ENCODE measurements around the gene GRPEL2. TPM values are rescaled to one million over a fixed set of nuclear protein-coding genes. Genes with fewer than 3 reads are reported as not detected.

Gene GRPEL2
- total RNA-seq, 2 donors from 2014 or later: 7.9 to 9.7 TPM

- H3K36me3 ChIP-seq: no peaks in the 10 kb centered on the region
- H3K27me3 ChIP-seq (replicated peaks; ENCODE audit: insufficient read depth): no peaks in the 10 kb centered on the region
- DNase-seq (ENCODE audit: low spot score) (no peak), ATAC-seq (ENCODE audit: insufficient number of reproducible peaks, low FRiP score, low read depth) (no peak)
- no peak overlapping the region for H3K4me3 ChIP-seq
- no peaks in the 10 kb centered on the region for H3K9me3 ChIP-seq
- no peaks in the 10 kb centered on the region for H3K4me1 ChIP-seq (ENCODE audit: control insufficient read depth in 1 of 2, low read depth in 2 of 2)
- H3K27ac ChIP-seq: no peak overlapping the region
- TF ChIP-seq, protein P1, sequence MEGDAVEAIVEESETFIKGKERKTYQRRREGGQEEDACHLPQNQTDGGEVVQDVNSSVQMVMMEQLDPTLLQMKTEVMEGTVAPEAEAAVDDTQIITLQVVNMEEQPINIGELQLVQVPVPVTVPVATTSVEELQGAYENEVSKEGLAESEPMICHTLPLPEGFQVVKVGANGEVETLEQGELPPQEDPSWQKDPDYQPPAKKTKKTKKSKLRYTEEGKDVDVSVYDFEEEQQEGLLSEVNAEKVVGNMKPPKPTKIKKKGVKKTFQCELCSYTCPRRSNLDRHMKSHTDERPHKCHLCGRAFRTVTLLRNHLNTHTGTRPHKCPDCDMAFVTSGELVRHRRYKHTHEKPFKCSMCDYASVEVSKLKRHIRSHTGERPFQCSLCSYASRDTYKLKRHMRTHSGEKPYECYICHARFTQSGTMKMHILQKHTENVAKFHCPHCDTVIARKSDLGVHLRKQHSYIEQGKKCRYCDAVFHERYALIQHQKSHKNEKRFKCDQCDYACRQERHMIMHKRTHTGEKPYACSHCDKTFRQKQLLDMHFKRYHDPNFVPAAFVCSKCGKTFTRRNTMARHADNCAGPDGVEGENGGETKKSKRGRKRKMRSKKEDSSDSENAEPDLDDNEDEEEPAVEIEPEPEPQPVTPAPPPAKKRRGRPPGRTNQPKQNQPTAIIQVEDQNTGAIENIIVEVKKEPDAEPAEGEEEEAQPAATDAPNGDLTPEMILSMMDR (IDR thresholded peaks at IDR 0.05): no peak
Measured at GRCh38 chr5:149299451-149300054, 45.7 kb upstream of the GRPEL2 start.

- Histone ChIP-seq H3K27me3 (replicated peaks; ENCODE audit: insufficient read depth) (no peaks in the 10 kb centered on the region), H3K36me3 (no peaks in the 10 kb centered on the region), H3K27ac (no peak overlapping the region), H3K4me1 (ENCODE audit: control insufficient read depth in 1 of 2, low read depth in 2 of 2) (no peaks in the 10 kb centered on the region), H3K4me3 (no peak overlapping the region), H3K9me3 (no peaks in the 10 kb centered on the region)
- DNase-seq (ENCODE audit: low spot score) (no peak), ATAC-seq (ENCODE audit: insufficient number of reproducible peaks, low FRiP score, low read depth) (no peak)
- TF ChIP-seq, protein P1 (IDR thresholded peaks at IDR 0.05): no peak
Measured at GRCh38 chr5:149300441-149300840, 44.9 kb upstream of the GRPEL2 start.

GRCh38 chr5:149301049-149301743, 44.1 kb upstream of the GRPEL2 start:
- Histone ChIP-seq H3K9me3 (no peaks in the 10 kb centered on the region), H3K4me3 (no peak overlapping the region), H3K36me3 (no peaks in the 10 kb centered on the region), H3K4me1 (ENCODE audit: control insufficient read depth in 1 of 2, low read depth in 2 of 2) (no peaks in the 10 kb centered on the region), H3K27me3 (replicated peaks; ENCODE audit: insufficient read depth) (no peaks in the 10 kb centered on the region), H3K27ac (no peak overlapping the region)
- DNase-seq (ENCODE audit: low spot score) (no peak), ATAC-seq (ENCODE audit: insufficient number of reproducible peaks, low FRiP score, low read depth) (no peak)
- TF ChIP-seq, protein P1 (IDR thresholded peaks at IDR 0.05): no peak

- no peak overlapping the region for H3K27ac ChIP-seq
- ATAC-seq (ENCODE audit: insufficient number of reproducible peaks, low FRiP score, low read depth) (no peak), DNase-seq (ENCODE audit: low spot score) (no peak)
- no peaks in the 10 kb centered on the region for H3K27me3 ChIP-seq (replicated peaks; ENCODE audit: insufficient read depth)
- no peaks in the 10 kb centered on the region for H3K9me3 ChIP-seq
- H3K4me1 ChIP-seq (ENCODE audit: control insufficient read depth in 1 of 2, low read depth in 2 of 2): no peaks in the 10 kb centered on the region
- TF ChIP-seq, protein P1 (IDR thresholded peaks at IDR 0.05): no peak
- no peak overlapping the region for H3K4me3 ChIP-seq
- H3K36me3 ChIP-seq: no peaks in the 10 kb centered on the region
Measured at GRCh38 chr5:149301744-149302380, 43.4 kb upstream of the GRPEL2 start.

DNA sequence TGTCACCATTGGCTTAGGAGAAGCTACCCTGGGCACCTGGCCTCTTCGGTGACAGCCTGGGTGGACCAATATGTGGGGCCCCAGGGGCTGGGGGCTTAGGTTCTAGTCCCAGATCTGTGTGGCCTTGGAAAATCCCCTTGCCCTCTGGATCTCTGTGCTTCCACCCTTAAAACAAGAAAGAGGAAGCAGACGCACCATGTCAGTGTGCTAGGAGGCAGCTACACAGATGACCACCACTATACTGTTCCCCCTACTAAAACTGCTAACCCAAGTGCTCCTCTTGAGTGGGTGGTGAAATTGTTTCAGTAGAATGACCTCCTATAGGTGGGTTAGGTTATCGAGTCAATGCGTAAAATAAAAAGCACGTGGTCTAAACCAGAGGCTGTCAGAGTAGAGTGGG, 42.7 kb upstream of the GRPEL2 start:
- TF ChIP-seq, protein P1 (IDR thresholded peaks at IDR 0.05): no peak
- H3K36me3 ChIP-seq: no peaks in the 10 kb centered on the region
- H3K9me3 ChIP-seq: no peaks in the 10 kb centered on the region
- no peaks in the 10 kb centered on the region for H3K4me1 ChIP-seq (ENCODE audit: control insufficient read depth in 1 of 2, low read depth in 2 of 2)
- no peak overlapping the region for H3K27ac ChIP-seq
- ATAC-seq (ENCODE audit: insufficient number of reproducible peaks, low FRiP score, low read depth) (no peak), DNase-seq (ENCODE audit: low spot score) (no peak)
- no peaks in the 10 kb centered on the region for H3K27me3 ChIP-seq (replicated peaks; ENCODE audit: insufficient read depth)
- H3K4me3 ChIP-seq: no peak overlapping the region

Measured in thoracic aorta (tissue), 2 donors.